Activated CD8-positive, alpha-beta memory T cell treated with anti-CD3 and anti-CD28 coated beads, Interleukin-2, amount 50 U/mL, for 1 hour (primary cell): ENCODE measurements around the gene UBC.
"Not testable (repeated sequence)": the region's sequence is repeated elsewhere in the genome, so short reads cannot be mapped to it uniquely, and the experiment has no call there.

Experiments used
- DNase-seq: peaks from one replicate; pipeline ENCODE4 v3.0.0-alpha.2; 2020; ENCODE audit errors: extremely low read depth

UBC gene

DNA sequence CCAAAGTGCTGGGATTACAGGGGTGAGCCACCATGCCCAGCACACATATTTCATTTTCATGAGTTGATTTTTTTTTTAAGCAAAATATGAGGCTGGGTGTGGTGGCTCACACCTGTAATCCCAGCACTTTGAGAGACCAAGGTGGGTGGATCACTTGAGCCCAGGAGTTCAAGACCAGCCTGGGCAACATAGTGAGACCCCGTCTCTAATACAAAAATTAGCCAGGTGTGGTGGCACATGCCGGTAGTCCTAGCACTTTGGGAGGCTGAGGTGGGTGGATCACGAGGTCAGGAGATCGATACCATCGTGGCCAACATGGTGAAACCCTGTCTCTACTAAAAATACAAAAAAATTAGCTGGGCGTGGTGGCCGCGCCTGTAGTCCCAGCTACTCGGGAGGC, 17.1 kb upstream of the UBC start:
- DNase-seq = not testable (repeated sequence)

DNA sequence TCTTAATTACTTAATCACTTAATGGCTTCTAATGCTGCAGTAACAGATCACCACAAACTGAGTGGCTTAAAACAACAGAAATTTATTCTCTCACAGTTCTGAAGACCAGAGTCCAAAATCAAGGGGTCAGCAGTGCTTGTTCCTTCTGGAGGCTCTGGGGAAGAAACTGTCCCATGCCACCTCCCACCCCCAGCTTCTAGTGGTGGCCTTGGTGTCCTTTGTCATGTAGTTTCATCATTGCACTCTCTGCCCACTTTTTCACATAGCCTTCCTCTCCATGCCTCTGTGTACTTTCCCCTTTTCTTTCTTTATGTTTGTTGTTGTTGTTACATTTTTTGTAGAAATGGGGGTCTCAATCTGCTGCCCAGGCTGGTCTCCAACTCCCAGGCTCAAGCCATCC, 16.1 kb upstream of the UBC start:
- no peak for DNase-seq

DNA sequence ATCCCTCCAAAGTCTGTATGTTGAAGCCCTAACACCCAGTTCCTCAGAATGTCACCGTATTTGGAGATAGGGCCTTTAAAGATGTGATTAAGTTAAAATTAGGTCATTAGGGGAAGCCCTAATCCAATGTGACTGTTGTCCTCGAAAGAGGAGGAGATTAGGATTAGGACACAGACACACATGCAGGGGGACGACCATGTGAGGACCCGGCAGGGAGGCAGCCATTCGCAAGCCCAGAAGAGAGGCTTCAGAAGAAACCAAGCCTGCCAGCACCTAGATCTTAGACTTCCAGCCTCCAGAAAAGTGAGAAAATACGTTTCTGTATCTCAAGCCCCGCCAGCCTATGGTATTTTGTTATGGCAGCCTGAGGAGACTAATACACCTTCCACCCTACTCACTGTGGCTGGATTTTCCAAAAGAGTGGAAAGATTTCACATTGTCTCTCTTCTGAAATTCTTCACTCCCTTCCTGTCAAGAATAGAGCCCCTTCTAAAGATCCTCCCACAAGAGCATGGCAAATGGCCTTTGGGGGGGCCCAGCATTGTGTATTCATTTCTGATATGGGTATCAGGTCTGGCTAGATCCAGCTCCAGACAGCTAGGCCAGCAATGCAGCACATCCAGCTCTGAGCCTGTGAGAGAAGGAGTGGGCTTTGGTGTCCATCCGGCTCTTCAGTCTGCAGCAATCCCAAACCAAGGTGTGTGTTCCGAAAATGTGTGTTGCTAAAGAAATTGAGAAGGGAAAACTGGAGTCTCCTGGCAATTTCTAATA, 15.4 kb upstream of the UBC start:
- no peak for DNase-seq

DNA sequence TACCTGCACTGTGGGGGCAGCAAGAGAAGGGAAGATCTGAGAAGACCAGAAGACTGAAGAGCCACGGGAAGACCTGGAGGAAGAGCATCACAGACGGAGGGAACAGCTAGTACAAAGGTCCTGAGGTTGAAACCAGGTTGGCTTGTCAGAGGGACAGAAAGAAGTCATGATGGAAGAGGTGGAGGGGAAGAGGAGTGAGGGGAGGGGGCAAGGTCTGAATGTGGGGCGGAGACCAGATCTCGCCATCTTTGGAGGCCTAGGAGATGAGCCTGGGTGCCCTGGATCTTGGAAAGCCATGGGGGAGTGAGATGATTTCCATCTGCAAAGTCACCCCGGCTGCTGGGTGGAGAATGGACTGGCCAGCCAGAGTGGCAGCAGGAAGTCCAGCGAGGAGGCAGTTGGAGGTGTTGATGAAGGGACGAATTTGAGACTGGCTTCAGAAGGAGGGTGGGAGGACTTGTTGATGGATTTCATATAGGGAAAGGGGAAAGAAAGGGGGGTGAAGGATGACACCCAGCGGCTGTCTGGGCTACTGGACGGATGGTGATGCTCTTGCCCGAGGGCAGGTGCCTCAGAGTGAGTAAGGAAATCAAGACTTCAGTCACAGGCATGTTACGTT, 14.6 kb upstream of the UBC start:
- DNase-seq = no peak

DNA sequence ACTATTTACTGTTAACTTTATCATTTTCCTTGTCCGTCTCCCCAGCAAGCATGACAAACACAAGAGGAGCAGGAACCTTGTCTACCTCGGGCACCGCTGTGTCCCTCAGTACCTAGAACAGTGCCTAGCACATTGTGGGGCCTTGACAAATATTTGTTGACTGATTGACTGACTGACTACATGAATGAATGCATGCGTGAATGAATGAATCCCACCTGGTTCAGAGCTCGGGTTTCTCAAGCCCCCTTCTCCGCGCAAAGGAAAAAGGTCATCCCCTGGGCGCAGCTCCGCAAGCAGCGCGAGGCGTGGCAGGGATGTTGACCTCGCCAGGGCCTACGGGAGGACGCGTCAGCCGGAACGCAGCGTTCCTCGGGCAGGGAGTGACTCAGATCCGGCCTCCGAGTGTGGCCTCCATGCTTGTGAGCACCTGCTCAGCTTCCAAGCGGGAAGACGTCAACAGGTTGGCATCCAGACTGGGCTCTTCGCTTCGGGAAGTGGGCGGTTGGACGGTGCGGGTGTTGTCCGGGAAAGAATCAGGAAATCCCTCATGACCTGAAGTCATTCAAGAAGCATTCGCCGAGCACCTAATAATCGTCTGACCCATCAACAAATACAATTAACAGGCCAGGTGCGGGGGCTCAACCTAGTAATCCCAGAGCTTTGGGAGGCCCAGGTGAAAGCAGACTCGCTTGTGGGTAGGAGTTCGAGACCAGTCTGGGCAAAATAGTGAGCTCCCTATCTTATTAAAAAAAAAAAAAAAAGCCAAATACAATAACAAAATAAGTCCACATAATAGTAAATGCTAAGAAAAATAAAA, 13.9 kb upstream of the UBC start:
- no peak for DNase-seq

DNA sequence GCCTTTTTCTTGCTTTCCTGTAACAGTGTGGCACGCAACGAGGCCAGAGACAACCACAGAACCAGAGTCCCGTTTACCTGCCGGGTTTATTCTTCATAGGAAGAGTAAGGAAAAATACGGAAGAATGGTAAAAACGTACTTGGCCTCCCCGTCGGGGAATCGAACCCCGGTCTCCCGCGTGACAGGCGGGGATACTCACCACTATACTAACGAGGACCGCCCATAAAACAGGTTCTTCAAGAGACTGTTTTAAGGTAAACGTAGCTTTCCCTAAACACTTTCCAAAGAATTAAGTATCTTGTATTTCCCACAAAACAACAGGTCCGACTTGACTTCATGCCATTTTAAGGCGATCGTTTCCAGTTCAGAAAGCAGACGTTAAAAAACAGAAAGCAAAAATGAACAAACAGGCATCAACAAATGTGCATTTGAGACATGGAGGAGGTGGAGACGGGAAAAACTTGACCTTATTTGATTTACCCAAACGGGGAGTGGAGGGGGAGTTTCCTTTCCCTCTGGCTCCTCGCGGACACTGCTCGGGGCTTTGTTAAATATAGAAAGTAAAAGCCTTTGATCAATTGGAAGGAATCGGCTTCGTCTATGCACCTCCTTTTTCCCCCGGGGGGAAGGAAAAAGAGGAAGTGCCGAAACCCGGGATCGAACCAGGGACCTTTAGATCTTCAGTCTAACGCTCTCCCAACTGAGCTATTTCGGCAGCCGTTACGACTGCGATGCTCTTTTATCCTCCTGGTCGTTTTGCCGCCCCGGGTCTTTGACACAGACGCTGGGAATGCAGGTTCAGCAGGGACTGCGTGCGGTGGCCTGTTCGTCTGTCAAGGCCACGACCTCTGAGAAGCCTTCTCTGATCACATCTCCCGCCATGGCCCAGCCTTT, 13.0 kb upstream of the UBC start:
- DNase-seq = peak; percentile 64

DNA sequence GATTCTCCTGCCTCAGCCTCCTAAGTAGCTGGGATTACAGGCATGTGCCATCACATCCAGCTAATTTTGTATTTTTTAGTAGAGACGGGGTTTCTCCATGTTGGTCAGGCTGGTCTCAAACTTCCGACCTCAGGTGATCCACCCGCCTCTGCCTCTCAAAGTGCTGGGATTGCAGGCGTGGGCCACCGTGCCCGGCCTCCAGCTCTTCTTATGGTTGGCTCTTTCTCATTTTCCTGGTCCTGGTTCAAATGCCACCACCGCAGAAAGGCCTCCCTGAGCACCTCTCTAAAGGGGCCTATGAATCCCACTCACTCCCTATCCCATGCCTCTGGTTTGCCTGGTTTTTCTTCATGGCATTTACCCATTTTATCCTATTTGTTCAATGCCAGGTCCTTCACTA, 11.3 kb upstream of the UBC start:
- DNase-seq = not testable (repeated sequence)

DNA sequence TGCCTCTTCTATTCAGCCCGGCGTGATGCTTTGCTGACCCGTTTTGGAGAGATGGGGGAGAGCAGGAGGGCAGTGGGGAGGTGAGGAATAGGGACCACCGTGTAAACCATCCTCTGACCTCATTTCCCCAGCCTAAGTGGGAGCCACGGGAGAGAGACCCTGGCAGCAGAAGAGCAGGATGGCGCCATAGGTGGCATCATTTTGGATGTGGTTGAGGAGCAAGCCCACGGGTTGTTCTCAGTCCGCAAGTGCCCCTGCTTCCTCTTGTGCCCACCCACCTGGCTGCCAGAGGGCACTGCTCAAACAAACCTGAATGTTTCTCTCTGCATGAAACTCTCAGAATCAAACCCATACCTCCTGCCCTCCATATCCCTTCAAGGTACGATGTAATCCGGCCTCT, 10.7 kb upstream of the UBC start:
- no peak for DNase-seq

DNA sequence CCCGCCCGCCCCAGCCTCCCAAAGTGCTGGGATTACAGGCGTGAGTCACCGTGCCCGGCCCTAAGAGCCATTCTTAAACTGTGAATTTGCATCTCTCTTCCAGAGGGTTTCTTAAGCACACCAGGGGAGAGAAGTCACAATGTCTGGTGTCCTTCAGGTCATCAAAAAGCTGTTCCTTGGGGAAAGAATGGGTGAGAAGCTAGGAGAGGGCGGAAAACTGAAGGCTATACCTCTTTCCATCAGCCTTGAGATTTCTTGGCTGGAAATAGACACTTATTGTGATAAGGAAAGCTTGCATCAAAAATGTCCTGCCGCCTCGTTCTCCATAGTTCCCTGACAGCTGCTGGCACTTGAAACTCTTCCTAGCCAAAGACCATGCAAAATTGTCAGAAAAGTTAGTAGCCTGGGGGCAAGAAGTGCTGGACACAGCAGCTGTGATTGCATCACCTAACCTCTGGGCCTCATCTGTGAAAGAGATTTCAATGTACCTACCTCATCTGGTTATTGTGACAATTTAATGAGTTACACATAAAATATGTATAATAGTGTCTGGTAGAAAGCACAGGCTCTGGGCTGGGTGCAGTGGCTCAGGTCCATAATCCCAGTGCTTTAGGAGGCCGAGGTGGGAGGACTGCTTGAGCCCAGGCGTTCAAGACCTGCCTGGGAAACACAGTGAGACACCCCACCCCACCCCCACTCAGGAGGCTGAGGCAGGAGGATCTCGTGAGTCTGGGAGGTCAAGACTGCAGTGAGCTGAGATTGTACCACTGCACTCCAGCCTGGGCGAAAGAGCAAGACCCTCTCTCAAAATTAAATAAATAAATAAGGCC, 9.7 kb upstream of the UBC start:
- DNase-seq = no peak

DNA sequence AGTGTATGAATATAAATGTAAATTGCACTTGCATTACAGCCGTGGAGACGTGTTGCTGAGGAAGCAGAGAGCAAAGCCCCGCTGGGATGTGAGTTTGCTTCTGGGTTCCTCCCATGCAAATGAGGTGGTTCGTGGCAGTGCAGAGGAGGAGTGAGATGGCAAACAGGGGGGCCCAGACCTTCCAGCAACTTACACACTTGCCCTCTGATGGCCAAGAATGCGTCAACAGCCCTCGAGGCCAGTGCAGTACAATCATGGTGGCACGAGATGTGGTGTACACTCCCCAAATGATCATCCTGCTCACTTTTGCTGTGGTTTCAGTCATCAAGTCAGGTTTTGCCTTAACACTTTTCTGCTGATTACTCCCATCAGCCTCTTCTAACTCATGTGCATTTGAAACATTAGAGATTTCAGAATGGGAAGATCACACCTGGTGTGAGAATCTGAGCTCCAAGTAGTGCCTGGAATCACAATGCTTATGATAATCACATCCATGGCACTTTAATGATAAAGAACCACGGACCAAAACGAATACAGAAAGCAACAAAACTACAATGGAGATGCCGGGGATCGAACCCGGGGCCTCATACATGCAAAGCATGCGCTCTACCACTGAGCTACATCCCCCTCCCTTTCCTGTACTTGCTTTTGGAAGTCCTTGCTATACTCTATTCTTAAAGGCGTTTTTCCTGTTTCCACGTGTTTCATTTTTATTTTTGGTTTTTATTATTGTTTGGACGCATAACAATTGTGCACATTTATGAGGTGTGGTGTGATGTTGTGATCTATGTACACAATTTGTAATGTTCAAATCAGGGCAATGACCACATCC, 7.0 kb upstream of the UBC start:
- no peak for DNase-seq

DNA sequence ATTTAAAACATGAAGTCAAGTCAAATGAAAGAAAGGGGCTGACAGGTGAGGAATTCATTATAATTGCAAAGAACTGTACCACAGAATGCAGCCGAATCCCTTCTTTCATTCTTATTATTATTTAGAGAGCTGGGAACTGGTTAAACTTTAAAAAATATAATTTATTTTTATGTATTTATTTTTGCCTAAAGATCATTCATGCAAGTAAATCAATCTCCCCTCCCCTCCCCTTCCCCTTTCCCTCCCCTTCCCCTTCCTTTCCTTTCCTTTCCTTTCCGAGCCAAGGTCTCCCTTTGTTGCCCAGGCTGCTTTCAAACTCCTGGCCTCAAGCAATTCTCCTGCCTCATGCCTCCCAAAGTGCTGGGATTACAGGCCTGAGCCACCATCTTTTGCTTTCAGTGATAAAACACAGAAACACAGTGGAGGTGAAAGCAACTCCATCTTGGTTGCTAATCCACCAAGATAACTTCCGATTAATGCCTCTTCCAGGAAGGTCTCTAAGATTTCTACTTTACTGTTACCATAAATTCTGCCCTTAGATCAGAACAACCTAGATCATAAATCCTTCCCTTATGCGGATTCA, 6.0 kb upstream of the UBC start:
- no peak for DNase-seq

DNA sequence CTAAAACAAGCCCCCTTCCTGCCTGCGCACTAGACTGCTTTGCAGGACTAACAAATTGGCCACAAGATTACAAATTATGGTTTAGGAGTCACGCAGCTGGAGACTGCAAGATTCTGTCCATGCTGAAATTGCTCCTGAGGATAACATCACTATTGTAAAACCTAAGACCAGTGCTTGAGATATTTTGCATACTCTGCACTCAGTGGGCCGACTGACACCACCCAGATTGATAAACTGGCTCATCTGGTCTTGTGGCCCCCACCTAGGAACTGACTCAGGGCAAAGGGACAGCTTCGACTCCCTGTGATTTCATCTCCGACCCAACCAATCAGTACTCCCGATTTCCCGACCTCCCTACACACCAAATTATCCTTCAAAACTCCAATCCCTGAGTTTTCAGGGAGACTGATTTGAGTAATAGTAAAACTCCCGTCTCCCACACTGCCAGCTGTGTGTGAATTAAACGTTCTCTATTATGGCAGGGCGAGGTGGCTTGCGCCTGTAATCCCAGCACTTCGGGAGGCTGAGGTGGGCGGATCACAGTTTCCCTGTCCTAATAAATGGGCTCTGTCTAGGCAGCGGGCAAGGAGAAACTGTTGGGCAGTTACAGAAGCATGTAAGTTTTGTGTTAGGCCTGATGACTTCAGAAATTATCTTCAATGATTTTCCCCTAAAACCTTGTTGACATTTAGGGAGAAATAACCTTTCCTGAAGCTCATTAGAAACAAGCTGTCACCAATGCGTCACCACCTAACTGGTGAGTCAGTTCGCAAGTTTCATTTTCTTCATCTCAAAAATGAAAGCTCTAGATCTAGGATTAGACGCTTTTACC, 5.3 kb upstream of the UBC start:
- no peak for DNase-seq

DNA sequence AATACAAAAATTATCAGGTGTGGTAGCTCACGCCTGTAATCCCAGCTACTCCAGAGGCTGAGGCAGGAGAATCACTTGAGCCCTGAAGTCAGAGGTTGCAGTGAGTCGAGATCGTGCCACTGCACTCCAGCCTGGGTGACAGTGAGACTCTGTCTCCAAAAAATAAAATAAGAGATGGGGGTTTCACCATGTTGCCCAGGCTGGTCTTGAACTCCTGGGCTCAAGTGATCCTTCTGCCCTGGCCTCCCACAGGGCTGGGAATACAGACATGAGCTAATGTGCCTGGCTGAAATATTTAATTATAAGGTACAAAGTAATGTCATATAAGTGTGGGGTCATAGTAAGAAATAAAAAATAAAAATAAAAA, 4.2 kb upstream of the UBC start:
- not testable (repeated sequence) for DNase-seq

DNA sequence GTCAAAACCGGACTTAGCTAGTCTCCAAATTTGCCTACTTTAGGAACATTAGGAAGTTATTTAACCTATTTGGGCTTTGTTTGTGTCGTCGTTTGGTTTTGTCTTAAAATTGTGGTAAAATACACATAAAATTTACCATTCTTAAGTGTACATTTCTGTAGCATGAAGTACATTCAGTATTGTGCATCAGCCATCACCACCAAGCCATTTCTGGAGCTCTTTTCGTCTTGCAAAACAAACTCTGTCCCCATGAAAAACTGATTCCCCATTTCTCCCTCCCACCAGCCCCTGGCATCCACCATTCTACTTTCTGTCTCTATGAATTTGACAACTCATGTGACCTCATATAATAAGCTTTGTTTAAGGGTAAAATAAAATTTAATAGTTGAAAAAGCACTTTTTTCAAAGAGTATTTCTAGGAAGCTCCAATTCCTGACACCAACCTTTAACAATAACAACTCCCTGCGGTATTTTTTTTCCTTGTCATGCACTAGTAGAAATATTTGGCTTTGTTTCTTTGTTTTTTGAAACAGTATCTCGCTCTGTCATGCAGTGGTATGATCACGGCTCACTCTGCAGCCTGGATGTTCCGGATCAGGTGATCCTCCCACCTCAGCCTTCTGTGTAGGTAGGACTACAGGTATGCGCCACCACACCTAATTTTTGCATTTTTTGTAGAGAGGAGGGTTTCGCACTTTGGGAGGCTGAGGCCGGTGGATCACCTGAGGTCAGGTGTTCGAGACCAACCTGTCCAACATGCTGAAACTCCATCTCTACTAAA, 3.6 kb upstream of the UBC start:
- no peak for DNase-seq

DNA sequence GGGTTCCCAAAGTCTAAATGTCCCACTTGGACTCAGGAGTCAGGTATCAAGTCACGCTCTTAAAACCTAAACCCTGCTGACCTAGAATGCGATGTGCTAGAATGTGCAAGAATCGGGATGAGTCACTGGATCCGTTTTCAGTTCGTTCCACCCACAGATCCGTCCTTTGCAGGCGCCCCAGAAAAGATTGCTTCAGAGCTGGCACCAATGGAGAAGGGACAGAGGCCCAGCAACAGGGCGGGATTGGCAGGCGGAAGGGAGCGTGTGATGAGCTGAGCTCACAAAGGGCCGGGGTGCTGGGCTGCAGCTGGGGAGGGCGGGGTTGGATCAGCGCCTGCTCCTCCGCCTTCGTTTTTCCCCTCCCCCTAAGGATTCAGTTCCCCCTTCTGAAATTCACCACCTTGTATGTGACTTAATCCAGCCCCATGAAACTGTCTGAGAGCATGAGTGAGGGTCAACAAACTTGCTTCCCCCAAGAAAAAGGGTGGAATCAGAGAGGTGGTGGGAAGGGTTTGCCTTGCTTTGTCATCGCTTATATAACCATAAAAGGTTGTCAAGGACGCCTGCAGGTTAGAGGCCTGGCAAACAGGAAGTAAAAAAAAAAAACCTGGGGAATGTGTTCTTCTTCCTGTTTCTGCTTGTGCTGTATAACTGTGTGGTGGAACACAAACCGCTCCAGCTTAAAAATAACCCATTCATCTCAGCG, 2.8 kb upstream of the UBC start:
- DNase-seq = peak; percentile 84

DNA sequence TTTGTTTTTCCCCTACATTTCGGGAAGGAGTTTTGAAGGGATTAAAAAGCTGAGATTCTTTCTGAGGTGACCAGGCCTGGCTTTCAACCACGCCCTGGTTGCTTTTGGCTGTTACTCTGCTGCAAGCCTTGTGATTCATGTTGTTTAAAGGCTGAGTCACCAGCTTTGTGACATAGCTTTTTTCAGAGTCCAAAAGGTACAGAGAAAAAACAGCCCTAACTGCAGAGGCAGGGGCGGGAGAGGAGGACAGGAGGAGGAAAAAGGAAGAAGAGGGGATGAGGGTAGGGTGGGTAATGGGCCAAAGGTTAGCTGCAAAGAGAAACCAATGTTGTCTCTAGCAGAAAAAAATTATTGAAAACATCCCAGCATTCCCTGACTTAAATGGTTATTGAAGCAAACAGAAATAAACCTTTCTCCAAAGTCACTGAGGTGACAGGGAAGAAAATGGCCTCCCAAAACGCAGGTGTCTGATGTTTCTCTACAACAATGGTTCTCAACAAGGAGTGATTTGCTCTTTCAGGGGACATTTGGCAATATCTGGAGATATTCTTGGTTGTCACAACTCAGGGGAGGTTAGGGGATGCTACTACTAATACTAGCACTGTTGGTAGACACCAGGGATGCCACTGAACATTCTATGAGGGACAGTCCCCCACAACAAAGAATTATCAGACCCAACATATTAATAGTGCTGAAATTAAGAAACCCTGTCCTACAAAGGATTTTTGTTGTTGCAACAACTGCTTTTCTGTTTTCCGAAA, 2.1 kb upstream of the UBC start:
- no peak for DNase-seq
